HEK293 (cell line): Measurements from ENCODE around the gene C12orf56.

Source experiments
- CTCF ChIA-PET: fragments of 350-600 bp; formaldehyde crosslinking; extraction: SDS; loops from one replicate; lab custom pipeline; 2021; ENCODE audit warnings: antibody characterized with exemption; lab: Yijun Ruan, JAX
- POLR2A ChIA-PET: fragments of 300-600 bp; formaldehyde crosslinking; extraction: SDS; loops from one replicate; lab custom pipeline; 2020; ENCODE audit warnings: antibody characterized with exemption, inconsistent platforms; lab: Yijun Ruan, JAX
- H3K27ac ChIP-seq: fragments of 200-500 bp; sonication (Bioruptor generic); 2 replicates; pipeline ENCODE4 v1.5.1; 2014; ENCODE audit warnings: low read depth, low read length, control low read depth, inconsistent platforms; ENCODE audit errors: extremely low read depth
- H3K36me3 ChIP-seq, 2 experiments: fragments of 200-500 bp in 1 of 2; sonication (Bioruptor generic) in 1 of 2; 1 replicate in 1 of 2; 2 replicates in 1 of 2; pipeline ENCODE4 v1.5.1; 2014 to 2017; ENCODE audit warnings: inconsistent platforms in 2 of 2, low read length in 2 of 2; ENCODE audit not compliant: control insufficient read depth in 2 of 2, insufficient read depth in 1 of 2
- H3K4me1 ChIP-seq: fragments of 200-500 bp; sonication (Bioruptor generic); 2 replicates; pipeline ENCODE4 v1.5.1; 2014; ENCODE audit warnings: mild to moderate bottlenecking, low read length, inconsistent platforms; ENCODE audit not compliant: control insufficient read depth, insufficient read depth
- H3K4me3 ChIP-seq: 2 replicates; pipeline ENCODE4 v1.5.1; 2011; ENCODE audit warnings: low read depth, mild to moderate bottlenecking, control low read depth, low read length, moderate library complexity
- H3K9me3 ChIP-seq: fragments of 200-500 bp; sonication (Bioruptor generic); 2 replicates; pipeline ENCODE4 v1.5.1; 2014; ENCODE audit warnings: low read depth, low read length, inconsistent platforms; ENCODE audit not compliant: control insufficient read depth, insufficient read depth
- HOXC10 ChIP-seq: sonication (generic); formaldehyde crosslinking; IDR thresholded peaks from 2 replicates; pipeline ENCODE4 v1.8.1; 2023; ENCODE audit warnings: mild to moderate bottlenecking, missing genetic modification reagents
- IKZF3 ChIP-seq: fragments of 450-650 bp; IDR thresholded peaks from 2 replicates; pipeline ENCODE4 v1.5.0; 2018; ENCODE audit warnings: missing biosample characterization, mild to moderate bottlenecking, missing genetic modification characterization, moderate library complexity
- SP7 ChIP-seq: fragments of 450-650 bp; formaldehyde crosslinking; IDR thresholded peaks from 2 replicates; pipeline ENCODE4 v1.5.1; 2016; ENCODE audit warnings: missing biosample characterization, missing genetic modification characterization
- TCF7L2 ChIP-seq: IDR thresholded peaks from 2 replicates; pipeline ENCODE4 v1.6.1; 2011; ENCODE audit warnings: low read depth, mild to moderate bottlenecking, inconsistent platforms, low read length, moderate library complexity, borderline replicate concordance
- ZBTB1 ChIP-seq: fragments of 450-650 bp; formaldehyde crosslinking; IDR thresholded peaks from 2 replicates; pipeline ENCODE4 v1.5.1; 2016; ENCODE audit warnings: missing biosample characterization, missing genetic modification characterization
- ZNF112 ChIP-seq: fragments of 450-650 bp; formaldehyde crosslinking; IDR thresholded peaks from 2 replicates; pipeline ENCODE4 v1.5.0; 2017; ENCODE audit warnings: missing biosample characterization, missing genetic modification characterization
- ZNF133 ChIP-seq: fragments of 450-650 bp; formaldehyde crosslinking; IDR thresholded peaks from 2 replicates; pipeline ENCODE4 v1.5.1; 2016; ENCODE audit warnings: missing biosample characterization, missing genetic modification characterization
- ZNF140 ChIP-seq: fragments of 450-650 bp; formaldehyde crosslinking; IDR thresholded peaks from 2 replicates; pipeline ENCODE4 v1.5.1; 2016; ENCODE audit warnings: missing biosample characterization, missing genetic modification characterization
- ZNF146 ChIP-seq: fragments of 450-650 bp; formaldehyde crosslinking; IDR thresholded peaks from 2 replicates; pipeline ENCODE4 v1.5.1; 2016; ENCODE audit warnings: missing biosample characterization, missing genetic modification characterization
- ZNF174 ChIP-seq: fragments of 450-650 bp; formaldehyde crosslinking; IDR thresholded peaks from 2 replicates; pipeline ENCODE4 v1.5.0; 2017; ENCODE audit warnings: missing biosample characterization, mild to moderate bottlenecking, missing genetic modification characterization
- ZNF214 ChIP-seq: fragments of 450-650 bp; formaldehyde crosslinking; IDR thresholded peaks from 2 replicates; pipeline ENCODE4 v1.5.1; 2017; ENCODE audit warnings: missing biosample characterization, mild to moderate bottlenecking, missing genetic modification characterization, borderline replicate concordance
- ZNF26 ChIP-seq: fragments of 450-650 bp; formaldehyde crosslinking; IDR thresholded peaks from 2 replicates; pipeline ENCODE4 v1.5.1; 2016; ENCODE audit warnings: missing biosample characterization, missing genetic modification characterization
- ZNF426 ChIP-seq: fragments of 450-650 bp; formaldehyde crosslinking; IDR thresholded peaks from 2 replicates; pipeline ENCODE4 v1.5.1; 2017; ENCODE audit warnings: missing biosample characterization, missing genetic modification characterization, mild to moderate bottlenecking, inconsistent platforms, moderate library complexity
- ZNF610 ChIP-seq: fragments of 450-650 bp; formaldehyde crosslinking; IDR thresholded peaks from 2 replicates; pipeline ENCODE4 v1.5.1; 2016; ENCODE audit warnings: missing biosample characterization, missing genetic modification characterization, borderline replicate concordance
- ZNF623 ChIP-seq: fragments of 450-650 bp; formaldehyde crosslinking; IDR thresholded peaks from 2 replicates; pipeline ENCODE4 v1.5.1; 2016; ENCODE audit warnings: missing biosample characterization, missing genetic modification characterization
- ZNF639 ChIP-seq: fragments of 450-650 bp; formaldehyde crosslinking; IDR thresholded peaks from 2 replicates; pipeline ENCODE4 v1.5.1; 2016; ENCODE audit warnings: missing biosample characterization, missing genetic modification characterization
- ZNF660 ChIP-seq: fragments of 450-650 bp; IDR thresholded peaks from 2 replicates; pipeline ENCODE4 v1.5.1; 2018; ENCODE audit warnings: missing biosample characterization, mild to moderate bottlenecking, missing genetic modification characterization
- ZNF777 ChIP-seq: fragments of 450-650 bp; formaldehyde crosslinking; IDR thresholded peaks from 2 replicates; pipeline ENCODE4 v1.5.1; 2017; ENCODE audit warnings: missing biosample characterization, missing genetic modification characterization, borderline replicate concordance
- ZNF792 ChIP-seq: fragments of 450-650 bp; formaldehyde crosslinking; IDR thresholded peaks from 2 replicates; pipeline ENCODE4 v1.5.1; 2016; ENCODE audit warnings: missing biosample characterization, missing genetic modification characterization
- ZSCAN23 ChIP-seq: fragments of 450-650 bp; formaldehyde crosslinking; IDR thresholded peaks from 2 replicates; pipeline ENCODE4 v1.5.1; 2016; ENCODE audit warnings: missing biosample characterization, missing genetic modification characterization
- TF ChIP-seq, protein P1 (sequence below): fragments of 450-650 bp; formaldehyde crosslinking; IDR thresholded peaks from 2 replicates; pipeline ENCODE4 v1.5.1; 2017; ENCODE audit warnings: missing biosample characterization, missing genetic modification characterization
- TF ChIP-seq, protein P2 (sequence below): fragments of 450-650 bp; formaldehyde crosslinking; IDR thresholded peaks from 2 replicates; pipeline ENCODE4 v1.5.1; 2017; ENCODE audit warnings: missing biosample characterization, missing genetic modification characterization
- TF ChIP-seq, protein P3 (sequence below): fragments of 450-650 bp; formaldehyde crosslinking; optimal IDR thresholded peaks from 2 replicates; pipeline ENCODE3; 2016; ENCODE audit warnings: missing biosample characterization, mild to moderate bottlenecking, missing genetic modification characterization

Gene C12orf56

DNA sequence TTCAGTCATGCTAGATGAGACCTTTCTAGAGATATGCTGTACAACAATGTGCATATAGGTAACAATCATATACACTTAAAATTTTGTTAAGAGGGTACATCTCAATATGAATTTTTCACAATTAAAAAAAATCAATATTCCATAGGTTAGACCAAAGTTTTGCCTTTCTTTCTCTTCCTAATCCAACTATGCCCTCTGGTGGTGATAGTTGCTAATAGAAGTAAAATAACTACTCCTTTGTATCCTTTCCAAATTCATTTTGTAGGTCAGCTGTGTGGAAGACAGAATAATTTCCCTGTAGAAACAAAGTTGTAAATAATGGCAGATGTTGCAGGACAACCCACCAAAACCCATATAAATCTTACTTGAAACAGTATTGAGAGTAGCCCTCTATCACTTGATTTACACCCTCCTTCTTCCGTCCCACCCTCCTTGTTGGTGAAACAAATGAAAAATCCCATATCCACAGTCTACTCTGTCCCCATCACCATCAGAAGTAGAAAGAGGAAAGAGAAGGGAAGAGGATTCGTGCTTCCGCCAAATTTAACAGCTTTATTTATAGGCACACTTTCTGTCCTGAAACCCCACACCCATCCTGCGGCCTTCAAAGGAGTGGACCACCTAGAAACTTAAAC lies 134.3 kb downstream of the C12orf56 start (continued):
- TF ChIP-seq ZNF639 (tag by site-specific recombination), result no peak
- no peak for TF ChIP-seq ZNF146 (tag by site-specific recombination)
- TF ChIP-seq ZNF777 (tag by site-specific recombination), result no peak
- TF ChIP-seq SP7 (tag by site-specific recombination), result no peak
- TF ChIP-seq ZNF26 (tag by site-specific recombination), result no peak
- no peak for TF ChIP-seq ZNF174 (tag by site-specific recombination)
- TF ChIP-seq ZNF140 (tag by site-specific recombination), result no peak
- no peak for TF ChIP-seq ZNF112 (tag by site-specific recombination)
- no peak for TF ChIP-seq ZNF610 (tag by site-specific recombination)
- TF ChIP-seq ZNF792 (tag by site-specific recombination), result no peak
- TF ChIP-seq ZNF660 (tag by site-specific recombination), result peak; percentile 35; the same call in 1 of the 2 replicates
- TF ChIP-seq, protein P1, sequence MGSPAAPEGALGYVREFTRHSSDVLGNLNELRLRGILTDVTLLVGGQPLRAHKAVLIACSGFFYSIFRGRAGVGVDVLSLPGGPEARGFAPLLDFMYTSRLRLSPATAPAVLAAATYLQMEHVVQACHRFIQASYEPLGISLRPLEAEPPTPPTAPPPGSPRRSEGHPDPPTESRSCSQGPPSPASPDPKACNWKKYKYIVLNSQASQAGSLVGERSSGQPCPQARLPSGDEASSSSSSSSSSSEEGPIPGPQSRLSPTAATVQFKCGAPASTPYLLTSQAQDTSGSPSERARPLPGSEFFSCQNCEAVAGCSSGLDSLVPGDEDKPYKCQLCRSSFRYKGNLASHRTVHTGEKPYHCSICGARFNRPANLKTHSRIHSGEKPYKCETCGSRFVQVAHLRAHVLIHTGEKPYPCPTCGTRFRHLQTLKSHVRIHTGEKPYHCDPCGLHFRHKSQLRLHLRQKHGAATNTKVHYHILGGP, result no peak
- TF ChIP-seq ZSCAN23 (tag by site-specific recombination), result no peak
- TF ChIP-seq ZNF133 (tag by site-specific recombination), result no peak
- no peak for TF ChIP-seq ZNF623 (tag by site-specific recombination)
- TF ChIP-seq, protein P2, sequence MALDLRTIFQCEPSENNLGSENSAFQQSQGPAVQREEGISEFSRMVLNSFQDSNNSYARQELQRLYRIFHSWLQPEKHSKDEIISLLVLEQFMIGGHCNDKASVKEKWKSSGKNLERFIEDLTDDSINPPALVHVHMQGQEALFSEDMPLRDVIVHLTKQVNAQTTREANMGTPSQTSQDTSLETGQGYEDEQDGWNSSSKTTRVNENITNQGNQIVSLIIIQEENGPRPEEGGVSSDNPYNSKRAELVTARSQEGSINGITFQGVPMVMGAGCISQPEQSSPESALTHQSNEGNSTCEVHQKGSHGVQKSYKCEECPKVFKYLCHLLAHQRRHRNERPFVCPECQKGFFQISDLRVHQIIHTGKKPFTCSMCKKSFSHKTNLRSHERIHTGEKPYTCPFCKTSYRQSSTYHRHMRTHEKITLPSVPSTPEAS (tag by site-specific recombination), result no peak
- TF ChIP-seq IKZF3 (tag by site-specific recombination), result no peak
- TF ChIP-seq TCF7L2, result no peak
- TF ChIP-seq, all 188 proteins: peak for 5

GRCh38 chr12:64255249-64255648 lies 135.3 kb downstream of the C12orf56 start:
- POLR2A ChIA-PET, result no interaction called here
- H3K27ac ChIP-seq, result no peak overlapping the region
- CTCF ChIA-PET, result interaction anchor here (0.5 to 5.9 kb wide), 10 partner anchors 11 to 480 kb away, joined by 3 to 32 read pairs (median 7); partner anchors contain the start of gene SRGAP1

GRCh38 chr12:64253356-64253755 lies 137.2 kb downstream of the C12orf56 start:
- CTCF ChIA-PET, result no interaction called here
- no peaks in the 10 kb centered on the region for H3K4me1 ChIP-seq
- no peak overlapping the region for H3K4me3 ChIP-seq
- POLR2A ChIA-PET, result no interaction called here
- no peak for TF ChIP-seq ZBTB1
- no peak for TF ChIP-seq ZNF174 (tag by site-specific recombination)
- TF ChIP-seq, protein P2 (tag by site-specific recombination), result no peak
- no peak for TF ChIP-seq HOXC10 (CRISPR knock-in tag)
- no peak for TF ChIP-seq ZNF426 (tag by site-specific recombination)
- TF ChIP-seq, protein P3, sequence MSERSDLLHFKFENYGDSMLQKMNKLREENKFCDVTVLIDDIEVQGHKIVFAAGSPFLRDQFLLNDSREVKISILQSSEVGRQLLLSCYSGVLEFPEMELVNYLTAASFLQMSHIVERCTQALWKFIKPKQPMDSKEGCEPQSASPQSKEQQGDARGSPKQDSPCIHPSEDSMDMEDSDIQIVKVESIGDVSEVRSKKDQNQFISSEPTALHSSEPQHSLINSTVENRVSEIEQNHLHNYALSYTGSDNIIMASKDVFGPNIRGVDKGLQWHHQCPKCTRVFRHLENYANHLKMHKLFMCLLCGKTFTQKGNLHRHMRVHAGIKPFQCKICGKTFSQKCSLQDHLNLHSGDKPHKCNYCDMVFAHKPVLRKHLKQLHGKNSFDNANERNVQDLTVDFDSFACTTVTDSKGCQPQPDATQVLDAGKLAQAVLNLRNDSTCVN (tag by site-specific recombination), result no peak
- H3K9me3 ChIP-seq, result no peaks in the 10 kb centered on the region
- H3K36me3 ChIP-seq, result no peaks in the 10 kb centered on the region
- H3K27ac ChIP-seq, result no peak overlapping the region

More at GRCh38 chr12:64255249-64255648, 135.3 kb downstream of the C12orf56 start:
- no peaks in the 10 kb centered on the region for H3K36me3 ChIP-seq
- H3K4me1 ChIP-seq, result no peaks in the 10 kb centered on the region
- TF ChIP-seq ZNF214 (tag by site-specific recombination), result no peak
- no peak overlapping the region for H3K4me3 ChIP-seq
- no peaks in the 10 kb centered on the region for H3K9me3 ChIP-seq
